HUES6 (cell line): ENCODE results near the gene NAA38.

Source experiments
- H3K27ac ChIP-seq: 2 replicates; pipeline ENCODE4 v1.7.0; 2013; ENCODE audit warnings: low read depth, mild to moderate bottlenecking, low read length, inconsistent platforms
- H3K27me3 ChIP-seq: 2 replicates; pipeline ENCODE4 v1.6.1; 2013; ENCODE audit warnings: low read length; ENCODE audit not compliant: control insufficient read depth, insufficient read depth
- H3K36me3 ChIP-seq: 2 replicates; pipeline ENCODE4 v1.6.1; 2013; ENCODE audit warnings: low read length; ENCODE audit not compliant: control insufficient read depth, insufficient read depth
- H3K4me1 ChIP-seq: 2 replicates; pipeline ENCODE4 v1.6.1; 2013; ENCODE audit warnings: low read length; ENCODE audit not compliant: control insufficient read depth, insufficient read depth
- H3K4me3 ChIP-seq: 2 replicates; pipeline ENCODE4 v1.5.1; 2013; ENCODE audit warnings: low read depth, low read length
- H3K9ac ChIP-seq: one replicate; pipeline ENCODE4 v1.6.1; 2013; ENCODE audit warnings: mild to moderate bottlenecking, low read length
- H3K9me3 ChIP-seq: 2 replicates; pipeline ENCODE4 v1.6.1; 2013; ENCODE audit warnings: low read depth, low read length; ENCODE audit not compliant: control insufficient read depth, insufficient read depth

NAA38 gene

DNA sequence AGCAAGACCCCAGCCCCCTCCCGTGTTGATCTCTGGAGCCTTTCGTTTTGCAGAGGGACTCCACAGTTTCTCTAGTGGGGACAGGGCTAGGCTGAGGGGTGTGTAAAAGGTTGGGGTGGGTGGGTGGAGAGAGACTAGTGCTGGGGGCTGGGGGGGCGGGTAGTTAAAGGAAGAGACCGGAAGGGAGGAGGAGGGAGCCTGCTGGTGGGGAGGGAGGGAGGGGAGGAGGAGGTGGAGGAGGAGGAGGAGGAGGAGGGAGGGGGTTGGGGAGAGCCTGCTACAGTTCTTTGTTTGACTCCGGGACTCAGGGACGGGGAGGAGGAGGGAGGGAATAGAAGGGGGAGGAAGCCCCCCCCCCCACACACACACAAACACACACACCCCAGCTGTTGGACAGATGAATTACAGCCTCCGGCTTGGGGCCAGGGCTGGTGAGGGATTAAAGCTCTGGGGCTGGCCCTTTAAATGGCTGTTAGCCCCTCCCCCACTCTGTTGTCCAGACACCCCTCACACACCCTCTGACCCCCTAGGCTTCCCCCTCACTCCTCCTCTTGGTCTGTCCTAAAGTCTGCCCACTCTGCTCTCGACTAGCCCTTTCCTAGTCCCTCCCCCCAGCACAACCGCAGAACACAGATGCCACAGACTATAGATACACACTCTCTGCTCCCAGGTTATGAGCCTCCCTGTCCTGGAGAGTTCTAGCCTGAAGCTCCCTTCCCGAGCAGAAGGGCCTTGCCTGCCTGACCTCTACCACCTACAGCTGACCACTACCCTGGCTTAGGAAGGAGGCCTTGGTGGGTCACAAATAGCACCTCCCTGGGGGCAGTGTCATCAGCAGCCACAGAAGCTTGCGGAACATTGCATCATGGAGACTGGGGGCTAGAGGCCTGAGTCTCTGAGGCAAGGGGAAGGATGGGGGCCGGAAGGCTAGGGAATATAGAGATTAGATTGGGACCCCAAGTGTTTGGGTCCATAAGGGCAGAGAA, 19.0 kb downstream of the NAA38 start:
- Histone ChIP-seq H3K9ac (peak overlapping the region; percentile 26), H3K27me3 (peaks cover 33% of the 10 kb centered on the region), H3K4me1 (peaks cover 31% of the 10 kb centered on the region), H3K4me3 (peak overlapping the region; percentile 69), H3K36me3 (no peaks in the 10 kb centered on the region), H3K27ac (no peak overlapping the region), H3K9me3 (no peaks in the 10 kb centered on the region)

DNA sequence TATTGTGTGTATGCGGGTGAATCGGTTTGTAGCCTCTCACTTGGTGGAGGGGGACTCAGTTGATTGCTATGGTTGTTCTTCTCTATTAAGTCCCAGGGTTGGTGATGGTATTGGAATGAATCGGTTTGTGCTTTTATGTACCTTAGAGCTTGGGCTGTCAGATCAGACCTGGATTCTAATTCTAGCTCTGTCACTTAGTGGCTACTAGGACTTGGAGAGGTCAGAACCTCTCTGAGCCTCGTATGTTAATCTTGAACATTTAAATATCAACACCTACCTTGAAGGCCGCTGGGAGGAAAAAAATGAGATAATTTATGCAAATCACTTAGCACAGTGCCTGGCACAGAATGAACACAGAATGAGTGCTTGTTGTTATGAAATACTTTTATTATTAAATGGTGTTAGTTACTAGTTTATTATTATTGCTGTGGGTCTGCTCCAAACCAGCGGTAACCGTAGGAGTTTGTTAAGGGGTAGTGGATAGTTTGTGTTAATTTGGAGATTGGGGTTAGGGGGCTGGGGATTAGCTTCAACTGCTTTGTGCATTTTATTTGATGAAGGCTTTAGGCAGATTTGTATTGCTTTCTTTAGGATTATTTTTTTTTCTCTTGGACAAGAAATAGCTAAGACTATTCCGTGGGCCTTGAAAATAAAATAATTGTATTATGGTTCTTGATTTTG, 19.8 kb downstream of the NAA38 start:
- H3K27ac ChIP-seq, result no peak overlapping the region
- peak overlapping the region; percentile 6 for H3K9ac ChIP-seq
- H3K27me3 ChIP-seq, result peaks cover 42% of the 10 kb centered on the region
- peak overlapping the region; percentile 69 for H3K4me3 ChIP-seq
- no peaks in the 10 kb centered on the region for H3K9me3 ChIP-seq
- H3K4me1 ChIP-seq, result peaks cover 36% of the 10 kb centered on the region
- H3K36me3 ChIP-seq, result no peaks in the 10 kb centered on the region

DNA sequence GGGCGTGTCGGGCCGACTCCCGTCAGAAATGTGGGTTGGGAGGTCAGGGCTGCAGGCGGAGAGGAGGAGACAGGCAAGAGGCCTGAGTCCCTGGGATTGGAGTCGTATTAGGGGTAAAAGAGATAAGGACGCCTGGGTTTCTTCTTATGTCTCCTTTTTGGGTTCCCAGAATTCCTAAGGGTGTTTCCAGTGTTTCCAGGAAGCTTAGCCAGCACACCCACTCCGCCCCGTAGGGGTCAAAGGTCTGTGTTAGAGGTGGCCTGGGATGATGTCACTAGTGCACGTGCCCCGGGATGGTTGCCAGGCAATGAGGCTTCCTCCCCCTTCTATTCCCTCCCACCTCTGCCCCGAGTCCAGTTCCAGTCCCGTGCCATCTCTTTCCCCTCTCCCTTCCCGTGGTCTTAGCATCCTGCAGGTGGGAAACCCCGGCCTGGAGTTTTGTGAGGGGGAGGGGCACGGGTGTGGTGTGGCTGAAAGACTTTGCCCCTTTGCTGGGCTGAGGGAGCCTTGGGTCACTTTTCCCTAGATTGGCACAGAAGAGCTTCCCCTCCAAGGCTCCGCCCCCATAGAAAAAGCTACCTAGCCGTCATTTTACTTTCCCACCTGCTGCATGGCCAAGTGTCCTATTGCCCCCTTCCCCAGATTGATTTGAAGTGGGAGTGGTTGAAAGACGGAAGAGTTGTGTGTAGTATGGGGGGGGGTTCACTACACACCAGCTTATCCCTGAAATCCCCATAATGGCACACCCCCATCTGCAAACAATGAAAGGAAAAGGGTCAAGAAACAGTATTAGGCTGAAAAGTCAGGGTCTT, 20.6 kb downstream of the NAA38 start:
- Histone ChIP-seq H3K9ac (peak overlapping the region; percentile 64), H3K9me3 (no peaks in the 10 kb centered on the region), H3K27ac (peak overlapping the region; percentile 77; the same call in 1 of the 2 replicates), H3K4me1 (peaks cover 36% of the 10 kb centered on the region), H3K4me3 (peak overlapping the region; percentile 69), H3K27me3 (peaks cover 49% of the 10 kb centered on the region), H3K36me3 (no peaks in the 10 kb centered on the region)

DNA sequence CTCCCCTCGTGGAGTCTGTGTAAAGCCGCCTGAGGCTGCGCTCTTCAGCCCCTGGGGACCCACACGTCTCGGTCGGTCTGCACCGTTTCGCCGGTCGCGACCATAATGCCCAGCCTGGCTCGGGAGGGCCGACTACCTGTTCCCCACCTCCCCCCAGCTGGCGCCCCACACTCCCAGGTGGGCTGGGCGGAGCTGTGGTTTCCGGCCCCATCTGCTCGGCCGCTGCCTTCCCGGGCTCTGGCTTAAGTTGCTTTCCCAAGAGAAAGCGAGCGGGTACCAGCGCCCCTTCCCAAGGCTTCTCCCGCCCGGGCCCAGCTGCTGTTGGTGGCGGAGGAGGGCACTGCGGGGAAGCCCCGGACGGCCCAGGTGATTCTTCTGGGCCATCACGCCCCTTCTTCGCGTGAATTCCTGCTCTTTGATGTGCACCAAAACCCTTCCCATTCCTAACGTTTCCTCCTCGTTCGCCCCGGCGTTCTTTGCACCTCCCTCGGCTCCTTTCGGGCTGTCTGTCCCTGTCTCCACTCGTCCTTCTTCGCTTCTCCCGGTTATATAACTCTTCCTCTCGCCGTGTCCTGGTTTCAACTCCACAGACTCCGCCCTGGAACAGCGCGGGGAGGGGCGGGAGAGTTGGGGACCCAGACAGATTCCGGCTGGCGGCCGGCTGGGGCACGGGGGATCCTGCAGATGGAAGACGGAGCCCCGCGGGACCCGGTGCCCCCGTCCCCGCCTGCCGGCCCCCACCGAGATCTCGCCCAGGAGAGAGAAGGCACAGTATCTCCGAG, 21.4 kb downstream of the NAA38 start:
- peaks cover 51% of the 10 kb centered on the region for H3K27me3 ChIP-seq
- H3K4me1 ChIP-seq, result peaks cover 31% of the 10 kb centered on the region
- H3K9me3 ChIP-seq, result no peaks in the 10 kb centered on the region
- H3K27ac ChIP-seq, result peak overlapping the region; percentile 77; the same call in 1 of the 2 replicates
- H3K36me3 ChIP-seq, result no peaks in the 10 kb centered on the region
- H3K4me3 ChIP-seq, result peak overlapping the region; percentile 69
- H3K9ac ChIP-seq, result peak overlapping the region; percentile 64

DNA sequence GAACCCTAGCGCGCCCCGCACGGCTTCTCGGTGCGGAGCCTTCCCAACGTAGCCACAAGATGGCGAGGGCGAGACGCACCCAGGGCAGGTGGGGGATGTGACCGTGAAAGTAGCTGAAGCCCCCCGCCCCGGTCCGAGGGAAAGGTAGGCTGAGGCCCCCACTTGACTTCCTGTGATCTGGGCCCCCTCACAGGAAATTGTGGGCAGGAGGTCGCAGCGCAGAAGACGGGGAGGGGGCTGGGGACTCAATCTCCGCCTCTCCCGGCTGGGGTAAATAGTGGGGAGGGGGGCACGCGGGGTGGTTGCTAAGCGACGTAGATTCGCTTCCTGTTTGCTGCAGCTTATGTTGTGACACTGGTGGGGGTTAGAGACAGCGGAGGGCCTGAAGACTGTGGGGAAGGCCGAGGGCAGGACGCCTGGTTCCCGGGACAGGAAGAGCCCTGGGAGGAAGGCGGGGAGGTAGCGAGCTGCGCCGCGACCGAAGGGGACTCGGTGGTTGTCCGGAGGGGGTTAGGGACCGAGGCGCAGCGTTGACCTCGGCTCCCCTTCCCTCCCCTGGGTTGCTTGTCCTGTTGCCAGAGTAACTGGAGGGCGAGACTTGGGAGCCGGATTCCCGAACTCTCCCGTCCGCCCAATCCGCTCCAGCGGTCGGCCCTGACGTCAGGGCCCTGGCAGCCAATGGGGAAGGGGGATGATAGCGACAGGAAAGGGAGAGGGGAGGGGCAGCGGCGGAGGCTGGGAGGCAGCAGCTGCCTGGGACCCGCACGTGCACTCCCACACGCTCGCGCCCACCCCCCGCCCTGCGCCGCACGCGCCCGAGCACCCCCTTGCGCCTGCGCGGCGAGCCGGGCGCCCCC, 22.2 kb downstream of the NAA38 start:
- Histone ChIP-seq H3K9me3 (no peaks in the 10 kb centered on the region), H3K27ac (peak overlapping the region; percentile 77; the same call in 1 of the 2 replicates), H3K36me3 (no peaks in the 10 kb centered on the region), H3K9ac (peak overlapping the region; percentile 69), H3K4me1 (peaks cover 26% of the 10 kb centered on the region), H3K27me3 (peaks cover 51% of the 10 kb centered on the region), H3K4me3 (peak overlapping the region; percentile 69)

DNA sequence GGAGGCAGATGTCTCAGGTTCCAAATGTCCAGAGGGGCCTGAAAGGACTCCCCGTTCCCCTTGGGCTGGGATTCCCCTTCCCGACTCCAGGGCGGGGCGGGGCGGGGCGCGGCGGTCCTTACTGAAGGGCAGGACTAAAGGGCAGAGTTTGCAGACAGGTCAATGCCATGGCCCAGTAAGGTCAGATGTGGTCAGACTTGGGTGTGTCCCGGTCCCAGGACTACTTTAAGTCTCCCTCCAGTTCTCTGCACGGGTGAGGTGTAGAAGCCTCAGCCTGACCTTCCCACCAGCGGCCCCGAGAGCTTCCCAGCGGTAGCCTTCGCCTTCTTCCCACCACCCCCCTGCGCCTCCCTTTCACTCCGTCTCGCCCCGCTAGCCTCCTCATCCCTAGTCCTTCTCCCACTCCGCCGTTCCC, 22.8 kb downstream of the NAA38 start:
- Histone ChIP-seq H3K4me3 (peak overlapping the region; percentile 69), H3K9ac (peak overlapping the region; percentile 69), H3K27me3 (peaks cover 48% of the 10 kb centered on the region), H3K9me3 (no peaks in the 10 kb centered on the region), H3K27ac (no peak overlapping the region), H3K4me1 (peaks cover 26% of the 10 kb centered on the region), H3K36me3 (no peaks in the 10 kb centered on the region)

DNA sequence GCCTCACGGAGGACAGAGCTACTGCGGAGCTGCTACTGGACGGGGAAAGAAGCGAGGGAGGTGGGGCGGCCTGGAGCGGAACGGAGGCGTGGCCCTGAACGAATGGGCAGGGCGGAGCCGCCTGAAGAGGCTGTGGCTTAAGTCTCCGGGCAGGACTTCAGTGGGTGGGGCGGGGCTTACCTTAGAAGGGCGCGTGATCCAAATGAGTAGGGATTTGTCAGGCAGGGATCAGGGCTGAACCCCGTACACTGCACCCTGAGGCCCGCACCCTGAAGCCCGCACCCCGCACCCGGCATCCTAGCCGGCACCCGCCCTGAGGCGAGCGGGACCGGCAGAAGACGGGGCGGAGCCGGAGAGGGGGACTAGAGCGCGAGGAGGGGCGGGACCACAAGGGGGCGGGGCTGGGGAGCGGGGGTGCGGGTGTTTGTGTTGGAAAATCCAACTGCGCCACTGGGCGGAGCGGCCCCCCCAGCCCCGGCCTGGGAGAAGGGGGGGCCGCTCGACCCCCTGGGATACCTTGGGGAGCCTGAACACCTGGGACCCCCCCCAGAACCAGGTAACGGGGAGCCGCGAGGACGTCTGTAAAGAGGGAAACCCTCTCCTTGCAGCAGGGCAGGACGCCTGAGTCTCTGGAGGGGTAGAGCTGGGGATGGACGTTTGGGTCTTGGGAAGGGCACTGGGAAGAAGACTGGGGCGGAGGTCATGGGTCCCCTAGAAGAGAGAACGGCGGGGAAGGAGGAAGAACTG, 23.4 kb downstream of the NAA38 start, which contains the start of gene KDM6B:
KDM6B (plus strand) TSS at position 423 of the 747 bp plus-strand sequence. CDS start 11,338 bp downstream, outside the sequence.
- peaks cover 21% of the 10 kb centered on the region for H3K4me1 ChIP-seq
- H3K9ac ChIP-seq, result peak within 1 kb of the TSS; percentile 69
- H3K9me3 ChIP-seq, result no peaks in the 10 kb centered on the region
- H3K4me3 ChIP-seq, result peak within 1 kb of the TSS; percentile 69
- peaks cover 42% of the 10 kb centered on the region for H3K27me3 ChIP-seq
- peak within 1 kb of the TSS; percentile 35; the same call in 1 of the 2 replicates for H3K27ac ChIP-seq
- no peaks in the 10 kb centered on the region for H3K36me3 ChIP-seq

DNA sequence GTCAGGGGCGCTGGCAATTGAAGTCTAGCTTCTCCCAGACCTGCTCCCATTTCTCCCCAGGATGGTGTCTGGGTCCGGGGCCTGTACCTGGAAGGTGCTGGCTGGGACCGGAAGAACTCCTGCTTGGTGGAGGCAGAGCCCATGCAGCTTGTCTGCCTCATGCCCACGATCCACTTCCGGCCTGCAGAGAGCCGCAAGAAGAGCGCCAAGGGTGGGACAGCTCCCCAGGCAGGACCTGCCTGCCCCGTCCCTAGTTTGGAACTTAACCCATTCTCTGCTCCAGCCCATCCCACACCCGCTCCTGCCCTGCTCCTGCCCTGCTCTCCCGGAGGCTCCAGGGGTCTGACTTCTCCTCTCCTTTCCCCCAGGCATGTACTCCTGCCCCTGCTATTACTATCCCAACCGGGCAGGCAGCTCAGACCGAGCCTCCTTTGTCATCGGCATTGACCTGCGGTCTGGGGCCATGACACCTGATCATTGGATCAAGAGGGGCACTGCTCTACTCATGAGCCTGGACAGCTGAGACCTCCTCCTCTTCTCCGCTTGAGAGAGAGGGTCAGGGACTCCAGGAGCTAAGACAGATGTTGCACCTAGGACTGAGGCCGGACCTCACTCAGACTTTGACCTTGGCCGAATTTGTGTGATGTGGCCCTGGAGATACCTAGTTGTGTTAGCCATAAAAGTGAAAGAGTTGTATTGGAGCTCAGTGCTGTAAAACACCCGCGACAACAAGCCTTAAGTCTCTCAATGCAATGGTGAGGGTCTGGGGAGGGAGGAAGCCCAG, 24.2 kb downstream of the NAA38 start:
- peak overlapping the region; percentile 69 for H3K4me3 ChIP-seq
- peaks cover 37% of the 10 kb centered on the region for H3K27me3 ChIP-seq
- H3K9me3 ChIP-seq, result no peaks in the 10 kb centered on the region
- no peak overlapping the region for H3K27ac ChIP-seq
- H3K4me1 ChIP-seq, result peaks cover 15% of the 10 kb centered on the region
- no peak overlapping the region for H3K9ac ChIP-seq
- H3K36me3 ChIP-seq, result no peaks in the 10 kb centered on the region
